GM18508 (cell line): ENCODE results near the gene PMM1.
"Not testable (repeated sequence)": the region's sequence is repeated elsewhere in the genome, so short reads cannot be mapped to it uniquely, and the experiment has no call there.

Source experiments
- ATAC-seq: cut with Tn5 transposase; IDR thresholded peaks from one replicate; pipeline ENCODE4 v1.9.1; 2021; ENCODE audit warnings: moderate number of reproducible peaks; ENCODE audit not compliant: insufficient read depth, unreplicated experiment

The PMM1 gene

DNA sequence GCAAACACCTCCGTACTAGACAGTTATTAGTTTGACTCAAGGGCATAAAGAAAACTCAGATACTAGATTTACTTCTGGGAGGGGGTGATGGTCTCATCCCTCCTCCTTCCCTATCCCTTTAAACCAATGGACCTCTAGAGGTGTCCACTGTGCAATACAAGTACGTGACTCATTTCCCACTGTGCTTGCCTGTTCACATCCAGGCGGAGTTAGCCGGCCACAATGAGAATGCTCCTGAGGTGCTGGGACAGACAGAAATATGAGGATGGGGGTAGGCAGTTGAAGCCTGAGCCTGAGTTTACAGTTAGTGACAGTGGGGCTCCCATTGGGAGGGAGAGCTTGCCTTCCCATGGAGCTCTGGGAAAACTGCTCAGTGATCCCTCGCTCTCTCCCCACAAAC lies 8.4 kb upstream of the PMM1 start:
- no peak for ATAC-seq

DNA sequence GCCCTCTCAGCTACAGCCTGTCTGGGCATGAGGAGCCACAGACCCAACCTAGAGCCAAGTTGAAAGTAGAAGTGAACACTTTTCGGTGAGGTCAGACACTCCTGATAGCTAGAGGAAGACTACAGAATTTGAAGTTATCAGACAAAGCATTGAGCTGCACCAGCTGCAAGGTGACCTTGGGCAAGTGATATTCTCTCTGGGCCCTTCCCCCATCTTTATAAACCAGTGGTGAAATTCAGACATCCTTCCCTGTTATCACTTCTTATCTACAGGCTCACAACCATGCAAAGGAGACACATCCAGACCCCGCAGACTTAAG lies 8.0 kb upstream of the PMM1 start:
- no peak for ATAC-seq

DNA sequence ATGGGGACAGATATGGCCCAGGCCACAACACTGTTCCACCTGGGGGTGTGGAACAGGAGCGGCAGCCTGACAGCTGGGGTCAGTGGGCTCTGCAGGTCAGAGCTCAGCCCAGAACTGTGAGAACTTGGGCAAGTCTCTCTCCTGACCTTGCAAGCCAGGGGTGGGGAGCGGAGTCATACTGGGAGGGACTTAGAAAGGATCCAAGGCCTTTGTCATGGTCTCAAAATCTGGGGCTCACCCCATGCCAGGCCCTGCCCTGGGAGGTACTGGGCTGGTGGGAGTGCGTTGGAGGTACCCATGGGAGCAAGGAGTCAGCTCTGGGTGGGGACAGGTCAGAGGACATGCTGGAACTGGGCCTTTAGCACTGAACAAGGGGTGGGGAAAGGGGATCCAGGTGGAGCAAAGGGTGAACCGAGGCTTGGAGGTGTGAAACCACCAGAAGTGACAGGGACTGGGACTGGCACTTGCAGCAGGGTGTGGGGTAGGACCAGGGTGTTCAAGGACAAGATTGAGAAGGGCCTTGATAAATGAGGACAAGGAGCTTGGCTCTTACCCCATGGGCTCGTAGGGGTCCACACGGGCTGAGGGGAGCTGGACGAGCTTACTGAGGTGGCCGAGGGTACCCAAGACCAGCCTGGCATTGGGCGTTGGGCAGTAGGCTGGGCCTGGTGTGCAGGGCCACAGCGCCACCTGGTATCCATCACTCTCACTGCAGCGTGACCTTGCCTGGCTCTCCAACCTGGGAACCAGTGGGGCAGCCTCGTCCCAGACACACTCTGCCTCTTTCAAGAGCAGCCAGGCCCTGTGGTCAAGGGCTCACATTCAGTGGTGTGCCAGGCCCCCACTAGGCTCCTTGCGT lies 7.4 kb upstream of the PMM1 start:
- ATAC-seq: no peak

DNA sequence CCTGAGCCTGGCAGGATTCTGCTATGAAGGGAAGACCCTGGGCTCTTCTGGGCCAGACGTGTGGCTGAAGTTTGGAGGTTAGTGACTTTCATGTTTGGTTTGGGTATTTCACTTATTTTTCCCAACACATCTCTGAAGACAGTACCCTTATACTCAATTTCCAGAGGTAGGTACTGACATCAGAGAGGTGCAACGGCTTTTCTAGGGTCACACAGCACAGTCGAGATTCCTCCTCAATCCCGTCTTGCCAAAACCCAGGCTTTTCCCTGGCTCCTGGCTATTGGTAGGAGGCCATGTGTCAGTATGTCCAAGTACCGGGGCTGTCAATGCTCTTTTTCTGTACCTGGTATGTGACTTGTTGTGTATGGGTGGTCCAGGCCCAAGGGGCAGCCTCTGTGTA lies 6.1 kb upstream of the PMM1 start:
- ATAC-seq: no peak

DNA sequence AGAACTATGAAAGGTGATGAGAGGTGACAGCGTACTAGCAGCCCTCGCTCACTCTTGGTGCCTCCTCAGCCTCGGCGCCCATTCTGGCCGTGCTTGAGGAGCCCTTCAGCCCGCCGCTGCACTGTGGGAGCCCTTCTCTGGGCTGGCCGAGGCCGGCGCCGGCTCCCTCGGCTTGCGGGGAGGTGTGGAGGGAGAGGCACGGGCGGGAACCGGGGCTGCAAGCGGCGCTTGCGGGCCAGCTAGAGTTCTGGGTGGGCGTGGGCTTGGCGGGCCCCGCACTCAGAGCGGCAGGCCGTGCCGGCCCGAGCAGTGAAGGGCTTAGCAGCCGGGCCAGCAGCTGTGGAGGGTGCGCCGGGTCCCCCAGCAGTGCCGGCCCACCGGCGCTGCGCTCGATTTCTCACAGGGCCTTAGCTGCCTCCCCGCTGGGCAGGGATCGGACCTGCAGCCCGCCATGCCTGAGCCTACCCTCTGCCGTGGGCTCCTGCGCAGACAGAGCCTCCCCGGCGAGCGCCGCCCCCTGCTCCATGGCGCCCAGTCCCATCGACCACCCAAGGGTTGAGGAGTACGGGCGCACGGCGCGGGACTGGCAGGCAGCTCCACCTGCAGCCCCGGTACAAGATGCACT lies 3.8 kb upstream of the PMM1 start:
- ATAC-seq: not testable (repeated sequence)

DNA sequence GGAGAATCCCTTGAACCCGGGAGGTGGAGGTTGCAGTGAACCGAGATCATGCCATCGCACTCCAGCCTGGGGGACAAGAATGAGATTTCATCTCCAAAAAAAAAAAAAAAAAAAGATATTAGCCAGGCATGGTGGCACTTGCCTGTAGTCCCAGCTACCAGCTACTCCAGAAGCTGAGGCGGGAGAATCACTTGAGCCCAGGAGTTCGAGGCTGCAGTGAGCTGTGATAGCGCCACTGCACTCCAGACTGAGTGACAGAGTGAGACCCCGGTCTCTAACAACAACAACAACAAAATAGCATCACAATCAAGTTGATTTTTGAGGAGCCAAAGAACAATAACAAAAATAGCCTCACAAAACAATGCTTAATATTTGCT lies 2.3 kb downstream of the PMM1 start:
- no peak for ATAC-seq

DNA sequence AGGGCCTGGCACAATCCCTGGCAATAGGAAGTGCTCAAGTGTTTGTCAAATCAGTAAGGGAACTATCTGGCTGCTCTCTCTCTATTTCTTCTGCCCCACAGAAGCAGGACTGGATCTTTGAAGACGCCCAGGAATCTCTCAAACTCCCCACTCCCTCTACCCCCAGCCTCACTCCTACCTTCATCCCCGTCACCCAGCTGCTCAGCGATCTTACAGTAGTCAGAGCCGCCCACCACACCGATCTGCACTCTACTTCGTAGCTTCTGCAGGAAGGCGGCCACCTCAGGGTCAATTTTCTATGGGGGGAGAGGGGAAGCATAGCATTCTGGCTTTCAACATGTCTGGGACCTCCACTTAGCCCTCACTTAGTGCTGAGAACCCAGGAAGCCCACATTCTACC lies 3.7 kb downstream of the PMM1 start:
- no peak for ATAC-seq

DNA sequence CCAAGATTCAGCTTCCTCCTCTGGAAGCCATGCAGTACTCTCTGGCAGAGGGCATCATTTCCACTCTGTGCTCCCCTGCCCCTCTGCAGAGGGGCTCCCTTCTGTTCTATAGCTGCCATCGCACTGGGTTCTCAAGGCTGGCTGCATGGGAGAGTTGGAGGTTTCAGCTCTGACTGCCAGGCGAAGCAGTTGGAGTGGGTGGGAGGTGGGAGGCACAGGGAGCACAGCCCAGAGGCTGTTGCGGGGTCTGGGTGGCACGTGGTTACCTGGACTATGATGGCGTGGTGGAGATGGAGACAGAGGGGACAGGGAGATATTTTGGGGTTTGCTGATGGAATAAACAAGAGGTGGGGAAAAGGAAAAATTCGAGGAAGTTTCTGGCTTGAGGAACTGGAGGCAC lies 4.8 kb downstream of the PMM1 start:
- ATAC-seq: no peak

DNA sequence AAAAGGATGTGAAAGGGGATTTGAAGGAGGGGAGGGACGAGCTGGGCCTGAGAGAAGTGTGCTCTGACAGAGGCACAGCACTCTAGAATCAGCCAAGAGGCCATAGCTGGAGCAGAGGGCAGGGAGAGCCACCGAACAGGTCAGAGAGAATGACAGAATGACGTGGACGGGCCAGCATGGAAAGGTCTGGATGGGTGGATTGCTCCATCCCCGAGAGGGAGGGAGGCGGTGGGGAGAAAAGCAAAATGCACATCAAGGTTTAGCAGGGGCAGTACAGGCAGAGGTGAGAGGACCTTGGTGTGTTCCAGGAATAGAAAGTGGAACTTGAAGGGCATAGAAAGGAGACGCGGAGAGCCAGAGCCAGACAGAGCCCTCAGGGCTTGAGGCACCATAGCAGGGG lies 6.9 kb downstream of the PMM1 start:
- no peak for ATAC-seq

DNA sequence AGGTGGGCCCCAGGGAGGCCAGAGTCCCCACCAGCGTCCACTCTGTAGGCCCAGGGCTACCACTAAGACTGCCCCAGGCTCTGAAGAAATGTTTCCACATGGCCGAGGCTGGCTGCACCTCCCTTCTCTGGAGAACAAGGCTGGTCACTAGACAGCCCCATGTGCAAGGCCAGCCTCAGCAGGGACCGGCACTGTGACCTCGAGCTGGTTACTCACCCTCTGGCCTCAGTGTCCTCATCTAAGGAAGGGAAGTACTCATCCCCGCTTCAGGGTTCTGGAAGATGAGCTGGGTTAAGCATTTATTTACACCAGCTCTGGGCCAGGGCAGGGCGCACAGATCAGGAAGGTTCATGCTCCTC lies 9.7 kb downstream of the PMM1 start:
- ATAC-seq: no peak

DNA sequence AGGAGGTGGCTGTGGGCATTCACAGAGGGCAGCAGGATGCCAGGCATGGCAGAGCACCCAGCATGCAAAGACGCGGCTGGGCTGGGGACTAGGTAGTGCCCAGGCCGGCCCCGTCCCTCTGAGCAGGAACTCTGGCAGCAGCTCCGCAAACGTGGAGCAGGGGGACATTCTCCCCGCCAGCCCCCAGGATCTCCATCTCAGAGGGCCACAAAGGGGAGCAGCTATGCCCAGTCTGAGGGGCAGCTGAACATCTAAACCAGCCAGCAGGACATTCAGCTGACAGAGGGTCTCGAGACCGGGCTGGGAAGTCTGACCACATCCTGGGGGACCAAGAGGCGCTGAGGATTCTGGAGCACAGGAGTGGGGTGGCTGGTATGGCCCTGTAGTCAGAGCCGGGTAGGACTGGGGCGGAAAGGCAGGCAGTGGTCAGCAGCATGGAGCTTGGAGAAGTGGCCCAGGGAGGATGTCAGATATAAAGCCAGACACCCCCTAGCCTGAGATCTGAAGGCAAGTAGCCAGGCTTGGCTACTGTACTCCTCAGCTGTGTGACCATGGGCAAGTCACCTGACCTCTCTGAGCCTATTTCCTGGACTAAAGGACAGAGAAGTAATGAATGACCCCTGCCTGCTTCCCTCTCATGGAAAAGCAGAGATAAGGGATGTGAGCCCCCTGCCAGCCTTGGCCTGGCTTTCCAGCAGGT lies 10.2 kb downstream of the PMM1 start:
- ATAC-seq: no peak

DNA sequence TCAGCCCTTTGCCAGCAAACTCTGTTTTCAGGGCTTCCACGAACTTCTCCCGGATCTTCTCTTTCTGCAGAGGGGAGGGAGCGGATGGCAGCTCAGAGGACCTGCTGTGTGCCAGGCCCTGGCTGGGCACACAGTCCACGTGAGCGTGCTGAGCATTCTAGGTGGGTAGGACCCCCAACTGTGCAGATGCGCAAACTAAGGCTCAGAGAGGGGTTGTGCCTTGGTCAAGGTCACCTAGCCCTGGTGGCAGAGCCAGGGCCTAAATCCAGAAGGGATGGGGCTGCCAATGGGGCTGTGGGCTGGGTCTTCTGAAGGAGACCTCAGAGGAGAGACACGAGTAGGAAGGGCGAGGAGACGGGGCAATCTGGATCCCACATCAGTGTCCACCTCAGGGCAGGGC lies 10.8 kb downstream of the PMM1 start:
- ATAC-seq: no peak

DNA sequence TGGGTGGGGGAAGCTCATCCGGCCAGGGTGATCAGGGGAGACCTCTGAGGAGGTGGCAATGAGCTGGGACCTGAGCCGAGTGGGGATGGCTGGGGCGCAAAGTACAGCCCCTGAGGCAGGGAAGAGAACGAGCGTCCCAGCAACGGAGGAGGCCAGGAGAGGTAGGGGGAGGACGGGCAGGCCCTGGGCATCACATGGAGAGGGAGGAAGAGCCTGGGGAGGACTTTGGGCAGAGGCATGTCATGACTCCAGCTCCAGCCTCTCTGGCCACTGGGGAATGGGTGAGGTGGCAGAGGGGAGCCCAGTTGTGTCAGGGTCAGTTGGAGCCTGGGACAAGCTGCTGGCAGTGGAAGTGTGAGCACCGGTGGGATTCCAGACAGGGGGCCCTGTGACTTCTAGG lies 11.5 kb downstream of the PMM1 start:
- no peak for ATAC-seq

DNA sequence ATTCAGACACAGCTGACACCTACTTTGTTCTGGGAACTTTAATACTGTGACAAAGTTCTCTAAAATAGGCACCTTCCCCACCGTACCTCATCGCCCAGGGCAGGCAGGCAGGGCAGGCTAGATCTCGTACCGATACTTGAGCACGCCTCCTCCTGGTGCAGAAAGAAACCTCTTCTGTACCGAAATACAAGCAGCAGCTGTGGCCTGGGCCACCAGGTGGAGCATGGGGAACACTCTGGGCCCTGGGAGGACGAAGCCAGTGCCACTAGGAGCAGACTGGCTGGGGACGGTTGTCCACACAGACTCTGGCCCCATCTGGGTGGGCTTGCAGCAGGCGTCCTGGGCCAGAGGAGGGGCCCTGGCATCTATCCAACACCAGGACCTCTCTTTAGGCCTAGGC lies 12.8 kb downstream of the PMM1 start:
- no peak for ATAC-seq

DNA sequence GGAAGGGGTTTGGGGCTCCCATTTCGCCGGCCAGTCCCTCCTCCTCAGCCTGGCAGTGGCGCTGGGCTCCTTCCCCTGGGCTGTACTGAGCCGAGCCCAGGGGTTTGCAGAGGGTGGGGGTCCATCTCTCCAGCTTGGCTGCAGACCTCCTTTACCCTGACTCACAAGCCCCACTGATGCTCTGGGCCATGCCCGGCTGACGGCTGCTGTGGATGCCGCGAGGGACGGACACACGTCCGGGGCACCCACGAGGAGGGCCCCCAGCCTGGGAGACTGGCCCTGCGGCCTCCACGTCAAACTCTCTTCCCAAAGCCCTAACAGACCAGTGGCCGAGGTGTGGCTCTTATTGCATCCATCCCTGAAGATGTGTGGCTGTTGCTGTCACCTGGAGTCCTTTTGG lies 14.1 kb downstream of the PMM1 start:
- no peak for ATAC-seq

DNA sequence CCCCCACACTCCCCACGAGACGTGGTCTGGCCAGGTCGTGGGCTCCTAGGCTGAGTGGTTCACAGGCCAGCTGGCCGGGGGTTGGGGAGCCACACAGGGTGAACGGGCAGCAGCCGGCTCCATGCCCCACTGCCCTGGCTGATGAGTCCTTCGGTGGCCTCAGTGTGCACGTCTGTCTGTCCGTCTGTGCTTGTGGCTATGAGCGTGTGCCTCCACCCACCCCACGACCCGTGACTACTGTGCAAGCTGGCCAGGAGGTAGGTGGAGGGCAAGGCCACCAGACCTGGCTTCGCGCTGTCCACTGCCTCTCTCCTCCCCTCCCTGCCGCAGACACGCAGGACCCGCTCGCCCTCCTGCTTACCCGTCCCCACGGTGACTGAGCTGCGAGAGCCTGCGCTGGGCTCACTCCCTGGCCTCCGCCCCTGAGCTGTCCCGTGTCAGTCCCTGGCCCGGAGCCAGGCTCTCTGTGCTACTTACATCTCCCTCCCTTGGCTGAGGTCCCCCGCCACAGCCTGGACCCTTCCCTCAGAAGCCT lies 14.7 kb downstream of the PMM1 start:
- no peak for ATAC-seq

DNA sequence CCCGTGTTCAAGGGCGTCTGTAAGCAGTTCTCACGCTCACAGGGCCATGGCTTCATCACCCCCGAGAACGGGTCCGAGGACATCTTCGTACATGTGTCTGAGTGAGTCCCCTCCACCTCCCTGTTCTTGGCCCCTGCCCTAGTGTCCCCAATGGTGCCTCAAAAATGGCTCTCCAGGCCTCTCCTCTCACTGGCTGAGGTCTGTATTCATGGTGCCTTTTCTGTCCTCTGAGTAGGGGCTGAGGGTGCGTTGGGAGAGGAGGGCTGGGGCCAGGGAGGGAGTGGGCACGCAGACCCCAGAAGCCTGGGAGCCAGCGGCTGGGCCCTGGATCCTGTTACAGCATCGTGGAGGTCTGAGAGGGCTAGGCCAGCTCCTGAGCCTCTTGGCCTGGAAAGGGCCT lies 16.0 kb downstream of the PMM1 start:
- no peak for ATAC-seq

DNA sequence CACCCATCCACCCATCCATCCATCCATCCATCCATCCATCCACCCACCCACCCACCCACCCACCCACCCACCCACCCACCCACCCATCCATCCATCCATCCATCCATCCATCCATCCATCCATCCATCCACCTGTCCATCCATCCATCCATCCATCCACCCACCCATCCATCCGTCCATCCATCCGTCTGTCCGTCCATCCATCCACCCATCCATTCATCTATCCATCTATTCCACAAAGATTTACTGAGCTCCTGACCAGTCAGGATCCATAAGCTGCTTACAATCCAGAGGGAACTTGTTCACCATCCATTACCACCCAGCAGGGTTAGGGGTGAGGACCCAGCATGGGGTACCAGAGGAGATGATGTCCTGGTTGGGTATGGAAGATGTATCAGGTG lies 17.3 kb downstream of the PMM1 start:
- ATAC-seq: not testable (repeated sequence)

DNA sequence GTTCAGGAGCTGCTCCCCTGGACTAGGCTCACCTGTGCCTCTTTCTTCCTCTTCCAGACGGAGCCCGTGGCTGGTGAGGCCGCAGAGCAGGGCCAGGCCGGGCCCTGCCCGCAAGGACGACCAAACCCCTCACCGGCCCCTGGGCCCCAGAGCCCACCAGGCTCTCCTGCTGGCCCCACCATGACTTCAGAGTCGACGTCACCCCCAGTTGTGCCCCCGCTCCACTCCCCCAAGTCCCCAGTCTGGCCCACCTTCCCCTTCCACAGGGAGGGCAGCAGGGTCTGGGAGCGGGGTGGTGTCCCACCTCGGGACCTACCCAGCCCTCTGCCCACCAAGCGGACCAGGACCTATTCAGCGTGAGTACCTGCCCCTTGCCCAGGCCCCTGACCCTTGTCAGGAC lies 17.9 kb downstream of the PMM1 start:
- no peak for ATAC-seq

DNA sequence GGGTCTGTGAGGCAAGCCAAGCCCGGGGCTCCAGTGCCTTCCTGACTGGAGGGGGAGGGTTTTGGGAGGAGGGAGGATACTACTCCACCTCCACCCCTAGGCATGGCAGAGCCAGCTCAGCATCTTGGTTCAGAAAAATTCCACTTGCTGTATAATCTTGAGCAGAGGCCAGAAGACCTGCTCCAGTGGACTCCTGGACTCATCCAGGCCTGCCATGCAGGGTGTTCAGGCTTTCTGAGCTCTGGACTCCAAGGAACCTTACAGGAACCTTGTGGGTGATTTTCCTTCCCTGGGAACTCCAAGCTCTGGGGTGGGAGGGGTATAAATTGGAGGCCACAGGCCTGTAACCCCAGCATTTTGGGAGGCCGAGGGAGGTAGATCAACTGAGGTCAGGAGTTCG lies 19.4 kb downstream of the PMM1 start:
- ATAC-seq: no peak

DNA sequence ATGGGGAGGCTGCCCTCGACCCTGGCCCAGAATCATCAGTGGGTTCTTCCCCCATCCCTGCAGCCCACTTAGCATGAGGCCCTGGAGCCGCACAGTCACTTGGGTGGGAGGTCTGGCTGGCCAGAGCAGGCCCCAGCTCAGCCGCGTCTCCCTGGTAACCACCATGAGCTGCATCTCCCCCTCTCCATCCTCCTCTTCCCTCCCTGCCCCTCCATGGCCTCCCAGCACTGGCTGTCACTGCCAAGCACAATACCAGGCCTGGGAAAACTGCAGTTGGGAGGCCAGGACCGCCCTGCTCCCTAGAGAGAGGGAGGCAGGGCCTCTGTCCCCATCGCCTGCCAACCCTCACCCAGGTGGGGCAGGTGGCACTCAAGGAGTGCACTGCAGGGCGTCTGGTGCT lies 20.8 kb downstream of the PMM1 start:
- ATAC-seq: no peak

DNA sequence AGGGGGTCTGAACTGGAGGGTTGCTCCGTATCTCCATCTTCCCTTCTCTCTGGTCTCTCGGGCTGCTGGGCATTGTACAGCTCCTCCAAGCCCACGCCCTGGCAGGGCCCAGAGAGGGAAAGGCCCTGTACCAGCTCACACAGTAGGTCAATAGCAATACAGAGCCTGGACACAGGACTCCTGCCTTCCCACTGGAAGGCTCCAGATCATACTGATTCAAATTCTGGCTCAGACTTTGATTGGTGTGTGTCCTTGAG lies 22.2 kb downstream of the PMM1 start:
- ATAC-seq: no peak
